GM21367 (cell line): ENCODE results near the gene ALLC.
"Not testable (repeated sequence)": the region's sequence is repeated elsewhere in the genome, so short reads cannot be mapped to it uniquely, and the experiment has no call there.

Experiments
- ATAC-seq: cut with Tn5 transposase; IDR thresholded peaks from one replicate; pipeline ENCODE4 v1.9.1; 2021; ENCODE audit not compliant: unreplicated experiment

The ALLC gene

DNA sequence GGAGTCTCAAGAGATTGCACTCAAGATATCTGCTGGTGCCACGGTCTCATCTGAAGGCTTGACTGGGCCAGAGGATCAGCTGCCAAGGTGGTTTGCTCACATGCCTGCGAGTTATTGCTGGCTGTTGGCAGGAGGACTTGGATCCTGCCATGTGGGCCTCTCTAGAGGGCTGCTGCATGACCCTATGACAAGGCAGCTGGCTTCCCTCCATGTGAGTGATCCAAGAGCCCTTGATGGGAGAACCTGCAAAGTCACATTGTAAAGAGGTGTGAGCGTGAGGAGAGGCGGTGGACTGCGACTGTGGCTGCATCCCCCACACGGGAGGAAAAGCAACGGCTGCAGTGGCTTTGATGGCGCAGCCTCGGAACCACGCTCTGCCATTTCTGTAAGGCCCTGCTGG, 4.0 kb upstream of the ALLC start:
- no peak for ATAC-seq

DNA sequence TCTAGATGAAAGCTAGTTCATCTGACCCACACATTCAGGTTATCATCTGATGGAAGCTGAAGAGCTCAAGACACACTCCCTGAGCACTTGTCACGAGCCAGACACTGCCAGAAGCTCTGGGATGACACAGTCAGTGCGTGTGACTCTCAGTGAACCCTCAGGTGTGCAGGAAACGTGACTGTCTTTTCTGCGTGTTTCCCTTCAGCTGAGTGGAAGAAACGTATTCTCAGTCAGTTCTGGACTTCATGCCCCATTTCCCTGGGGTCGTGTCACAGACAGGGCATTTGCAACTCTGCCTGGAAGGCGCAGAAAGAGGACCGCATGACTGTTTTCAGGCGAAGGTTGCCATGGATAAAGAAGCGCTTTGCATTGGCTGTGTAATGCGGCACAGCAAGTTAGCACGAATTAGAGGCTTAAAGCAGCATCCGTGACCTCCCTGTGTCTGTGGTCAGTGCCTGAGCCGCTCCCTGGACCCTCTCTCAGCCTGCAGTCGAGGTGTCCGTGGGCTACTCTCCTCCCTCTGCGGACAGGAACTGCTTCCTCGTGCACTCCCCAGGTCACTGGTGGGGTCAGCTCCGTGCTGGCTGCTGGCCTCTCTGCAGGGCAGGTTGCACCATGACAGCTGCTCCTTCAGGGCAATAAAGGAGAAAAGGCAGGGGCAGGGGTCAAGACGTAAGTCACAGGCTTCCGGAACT, 3.3 kb upstream of the ALLC start:
- ATAC-seq = no peak

DNA sequence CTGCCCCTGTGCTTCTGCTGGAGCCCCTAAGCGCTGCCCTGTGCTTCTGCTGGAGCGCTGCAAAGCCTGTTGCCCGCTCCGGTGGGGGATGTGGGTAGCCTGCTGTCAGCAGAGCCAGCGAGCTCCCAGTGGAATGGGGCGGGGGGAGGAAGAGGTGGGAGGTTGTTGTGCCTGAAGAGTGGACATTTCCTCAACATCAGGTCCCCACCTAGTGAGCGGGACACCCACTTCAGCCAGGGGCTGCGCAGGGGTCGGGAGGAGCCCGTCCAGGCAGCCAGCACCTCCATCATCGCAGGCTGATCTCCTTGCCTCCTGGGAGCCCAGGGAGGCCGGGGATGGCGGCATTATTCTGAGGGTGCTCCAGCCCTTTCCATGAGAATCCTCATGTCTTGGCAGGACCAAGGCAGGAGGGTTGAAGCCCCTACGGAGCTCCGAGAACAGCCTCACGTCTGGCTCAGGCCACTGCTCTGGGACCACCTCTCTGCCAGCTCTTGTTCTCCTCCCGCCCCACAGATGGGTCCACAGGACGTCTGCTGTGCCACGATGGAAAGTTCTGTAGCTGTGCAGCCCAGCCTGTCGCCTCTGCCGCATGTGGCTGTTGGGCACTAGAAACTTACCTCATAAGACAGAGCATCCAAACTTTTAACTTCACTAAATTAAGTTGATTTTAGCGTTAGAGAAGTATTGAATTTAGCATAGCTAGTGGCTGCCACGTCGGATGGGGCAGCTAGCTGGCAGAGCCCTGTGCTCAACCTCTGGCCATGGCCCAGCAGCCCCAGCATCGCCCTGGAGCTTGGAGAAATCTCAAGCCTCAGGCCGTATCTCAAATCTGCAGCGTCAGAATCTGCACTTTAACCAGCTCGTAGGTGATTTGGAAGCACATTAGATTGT, 1.9 kb upstream of the ALLC start:
- ATAC-seq = no peak

DNA sequence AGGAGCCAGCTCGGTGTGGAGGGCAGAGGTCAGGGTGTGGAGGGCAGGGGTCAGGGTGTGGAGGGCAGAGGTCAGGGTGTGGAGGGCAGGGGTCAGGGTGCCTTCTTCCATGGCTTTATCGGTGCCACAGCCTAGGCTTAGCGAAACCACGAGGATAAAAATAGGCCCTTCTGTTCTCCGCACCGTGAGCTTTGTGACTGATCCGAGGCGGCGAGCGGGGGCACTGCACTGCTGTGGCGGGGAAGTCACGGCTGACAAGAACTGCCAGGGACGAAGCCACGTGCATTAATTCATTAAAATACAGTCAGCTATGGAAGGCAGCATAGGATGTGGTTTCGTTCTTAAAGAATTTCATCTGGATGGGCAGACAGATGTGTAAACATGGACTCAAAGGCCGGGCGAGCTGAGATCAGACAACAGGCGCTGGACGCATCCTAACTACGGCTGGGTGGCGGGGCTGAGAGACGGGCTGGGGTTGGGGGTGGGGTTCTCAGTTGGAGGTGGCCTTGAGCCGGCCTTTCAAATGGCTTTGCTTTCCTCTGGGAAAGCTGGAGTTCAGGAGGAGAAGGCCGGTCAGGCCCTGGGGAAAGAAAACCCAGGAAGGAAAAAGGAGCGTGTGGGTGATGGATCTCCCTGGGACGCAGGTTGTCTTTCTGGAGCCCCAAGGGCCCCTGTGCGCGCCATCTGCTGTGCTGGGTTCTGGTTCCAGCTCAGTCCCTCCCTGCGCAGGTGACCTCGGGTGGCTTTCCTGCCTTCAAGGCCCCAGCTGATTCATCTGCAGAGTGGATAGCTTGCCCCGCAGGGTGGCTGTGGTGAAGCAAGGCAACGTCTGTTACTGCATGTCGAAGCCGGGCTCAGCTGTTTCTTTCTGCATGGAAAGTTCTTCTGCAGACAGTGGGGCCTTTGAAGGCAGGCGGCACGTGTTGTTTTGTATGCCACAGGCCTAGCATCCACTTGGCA, 958 bp upstream of the ALLC start:
- no peak for ATAC-seq

DNA sequence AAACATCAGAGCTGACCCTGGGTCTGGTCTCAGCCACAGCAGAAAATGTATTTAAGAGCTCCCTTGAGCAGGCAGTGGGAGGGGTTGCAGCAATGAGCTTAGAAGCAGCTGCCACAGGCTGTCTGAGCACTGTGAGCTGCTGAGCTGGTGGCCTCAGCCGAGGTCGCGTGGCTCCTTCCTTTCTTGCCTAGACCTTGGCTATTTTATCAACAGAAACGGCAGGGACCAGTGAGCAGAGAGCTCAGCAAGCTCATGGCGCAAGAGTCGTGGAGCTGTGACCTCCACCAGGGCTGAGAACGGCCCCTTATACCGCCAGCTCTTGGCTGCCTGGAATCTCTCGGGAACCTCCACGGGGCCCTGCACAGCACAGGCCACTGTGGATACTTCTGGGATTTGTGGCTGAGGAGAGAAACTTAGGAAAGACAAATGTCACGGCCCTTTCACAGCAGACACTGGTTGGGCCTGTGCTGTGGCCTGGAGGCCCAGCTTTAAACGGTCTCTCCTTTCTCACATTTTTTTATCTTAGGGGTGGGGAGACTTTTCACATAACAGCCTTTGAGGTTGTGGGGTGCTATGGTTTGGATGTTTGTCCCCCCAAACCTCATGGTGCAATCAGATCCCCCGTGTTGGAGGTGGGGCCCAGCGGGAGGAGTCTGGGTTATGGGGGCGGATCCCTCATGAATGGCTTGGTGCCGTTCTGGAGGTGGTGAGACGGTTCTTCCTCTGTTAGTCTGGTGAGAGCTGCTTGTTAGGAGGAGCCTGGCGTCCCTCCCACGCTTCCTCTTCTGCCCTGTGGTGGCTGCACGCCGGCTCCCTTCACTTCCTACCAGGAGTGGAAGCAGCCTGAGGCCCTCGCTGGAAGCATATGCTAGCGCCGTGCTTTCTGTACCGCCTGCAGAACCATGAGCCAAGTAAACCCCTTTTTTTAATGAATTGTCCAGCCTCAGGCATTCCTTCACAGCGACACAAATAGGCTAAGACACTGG, 1.7 kb downstream of the ALLC start:
- ATAC-seq = no peak

DNA sequence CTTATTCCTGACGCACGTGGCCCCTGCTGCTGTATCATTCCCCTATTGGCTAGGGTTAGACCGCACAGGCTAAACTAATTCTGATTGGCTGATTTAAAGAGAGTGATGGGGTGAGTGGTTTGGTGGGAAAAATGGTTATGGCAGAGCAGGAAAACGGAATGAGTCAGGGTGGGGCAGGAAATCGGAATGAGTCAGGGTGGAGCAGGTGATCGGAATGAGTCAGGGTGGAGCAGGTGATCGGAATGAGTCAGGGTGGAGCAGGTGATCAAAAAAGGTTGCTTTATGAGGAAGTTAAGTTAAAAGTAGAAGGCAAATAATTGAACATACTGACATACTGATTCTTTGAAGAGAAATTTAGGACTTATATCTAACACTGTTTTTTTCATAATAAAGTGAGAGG, 2.6 kb downstream of the ALLC start:
- not testable (repeated sequence) for ATAC-seq

DNA sequence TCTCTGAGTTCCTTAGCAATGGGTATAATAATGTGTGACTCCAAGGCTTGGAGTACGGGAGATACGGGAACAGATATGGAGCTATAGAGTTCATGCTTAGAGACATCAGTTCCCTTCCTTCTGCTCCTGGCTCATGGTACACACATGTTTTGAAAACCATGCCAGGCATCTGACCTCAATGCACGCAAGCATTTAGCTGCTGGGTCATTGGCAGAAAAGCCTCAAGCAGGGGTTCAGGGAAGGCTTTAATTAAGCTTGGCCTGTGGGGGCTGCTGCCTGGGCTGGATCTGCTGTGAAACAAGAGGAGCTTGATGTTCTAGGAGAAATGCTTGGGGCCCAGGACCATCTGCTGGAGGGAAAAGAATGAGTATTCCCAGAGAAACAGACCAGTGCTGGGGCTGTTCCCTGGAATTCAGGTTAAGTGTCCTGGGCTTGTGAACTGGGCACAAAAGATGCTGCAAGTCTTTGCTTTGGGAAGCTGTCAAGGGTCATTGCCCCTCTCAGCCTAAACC, 3.2 kb downstream of the ALLC start:
- no peak for ATAC-seq

DNA sequence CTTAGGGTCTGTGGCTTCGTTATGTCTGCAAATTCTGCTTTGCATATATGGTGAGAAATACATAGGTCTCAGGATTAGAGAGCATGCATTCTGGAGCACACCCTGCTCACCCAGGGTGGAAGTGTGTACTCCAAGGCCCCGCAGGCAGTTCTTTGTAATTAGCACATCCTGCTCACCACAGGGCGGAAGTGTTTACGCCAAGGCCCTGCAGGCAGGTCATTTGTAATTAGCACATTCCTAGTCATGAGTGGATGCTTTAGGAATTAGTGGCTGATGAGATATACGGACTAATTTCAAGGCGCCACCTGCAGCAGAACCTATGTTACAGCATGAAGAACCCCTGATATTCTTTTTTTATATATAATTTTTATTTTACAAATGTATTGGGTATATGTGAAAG, 4.2 kb downstream of the ALLC start:
- ATAC-seq = no peak

DNA sequence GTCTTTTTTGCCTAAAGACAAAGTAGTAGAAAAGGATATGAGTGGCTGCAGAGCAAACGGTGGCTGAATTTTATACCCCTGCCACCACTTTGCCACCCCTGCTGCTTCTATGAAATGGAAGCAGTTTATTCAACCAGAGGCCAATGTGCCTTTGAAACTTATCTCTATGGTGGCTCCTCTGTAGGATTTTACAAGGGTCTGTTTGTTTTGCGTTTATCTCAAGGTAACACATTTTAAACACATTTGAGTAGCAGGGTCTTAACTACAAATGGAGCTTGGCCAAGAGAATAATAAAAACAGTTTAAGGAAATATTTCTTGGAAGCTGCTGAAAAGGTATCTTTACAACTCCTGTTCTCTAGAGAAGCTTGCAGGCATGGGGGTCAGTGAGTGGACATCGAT, 6.1 kb downstream of the ALLC start:
- ATAC-seq = no peak

DNA sequence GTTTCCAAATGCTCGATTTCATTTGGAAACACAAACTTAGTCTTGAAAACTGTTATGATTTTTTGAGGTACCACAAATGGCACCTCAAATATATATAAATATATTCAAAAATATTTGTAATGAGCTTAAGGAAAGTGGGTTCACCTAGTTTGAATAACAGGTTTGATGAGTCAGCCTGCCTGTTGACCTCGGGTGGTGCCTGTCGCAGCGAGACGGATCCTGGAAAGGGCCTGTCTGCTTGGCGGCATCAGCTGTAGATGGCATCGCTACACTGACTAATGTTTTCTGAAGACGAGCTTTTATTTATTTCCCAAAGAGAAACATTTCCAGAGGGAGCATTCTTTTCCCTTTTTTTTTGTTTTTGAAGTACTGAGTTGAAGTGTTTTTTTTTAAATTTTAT, 6.9 kb downstream of the ALLC start:
- no peak for ATAC-seq

DNA sequence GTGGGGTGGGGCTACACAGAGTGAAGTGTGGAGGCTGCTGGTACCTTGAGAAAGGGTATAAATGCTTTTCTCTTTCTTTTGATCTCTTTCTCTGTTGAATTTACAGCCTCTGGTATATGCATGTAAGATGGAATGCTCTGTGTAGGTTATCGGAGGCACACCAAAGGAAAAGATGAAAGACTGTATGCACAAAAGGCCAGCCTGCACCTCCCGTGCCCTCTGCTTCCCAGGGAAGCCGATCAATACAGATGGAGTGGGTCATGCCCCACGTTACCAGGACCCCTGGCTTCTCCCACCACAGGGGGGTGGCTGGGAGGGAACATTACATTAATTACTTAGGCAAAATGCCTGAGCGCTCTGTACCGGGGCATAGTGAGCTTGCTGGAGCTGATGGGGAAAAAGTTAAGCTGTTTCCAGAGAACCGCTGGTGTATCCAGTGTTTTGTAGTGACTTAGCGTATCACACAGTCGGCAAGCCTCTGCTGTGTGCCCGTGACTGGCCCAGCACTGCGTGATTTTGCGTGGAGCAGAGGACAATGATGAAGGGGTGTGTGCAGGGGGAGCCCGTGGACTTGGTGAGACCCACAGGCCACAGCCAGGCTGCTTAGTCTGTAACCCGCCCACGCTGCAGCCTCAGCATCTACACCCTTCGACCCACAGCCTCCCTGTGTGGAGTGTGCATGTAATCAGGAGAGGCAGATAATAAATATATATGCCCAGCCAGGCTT, 8.0 kb downstream of the ALLC start:
- no peak for ATAC-seq

DNA sequence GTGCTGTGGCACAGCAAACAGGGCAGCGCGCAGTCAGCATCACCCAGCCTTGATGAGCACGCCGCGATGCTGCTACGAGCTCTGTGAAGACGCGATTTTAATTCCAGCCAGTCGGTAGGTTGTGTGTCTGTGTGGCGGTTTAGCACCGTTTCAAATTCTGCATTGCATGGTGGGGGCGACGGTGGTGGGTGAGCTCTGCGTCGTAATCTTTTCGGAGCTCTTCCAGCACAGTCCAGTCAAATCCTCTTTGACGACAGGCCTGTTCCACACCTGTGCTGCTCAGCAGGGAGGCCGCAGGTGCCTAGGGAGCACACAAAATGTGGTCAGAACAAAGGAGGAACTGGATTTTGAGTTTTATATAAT, 8.6 kb downstream of the ALLC start:
- ATAC-seq = no peak

DNA sequence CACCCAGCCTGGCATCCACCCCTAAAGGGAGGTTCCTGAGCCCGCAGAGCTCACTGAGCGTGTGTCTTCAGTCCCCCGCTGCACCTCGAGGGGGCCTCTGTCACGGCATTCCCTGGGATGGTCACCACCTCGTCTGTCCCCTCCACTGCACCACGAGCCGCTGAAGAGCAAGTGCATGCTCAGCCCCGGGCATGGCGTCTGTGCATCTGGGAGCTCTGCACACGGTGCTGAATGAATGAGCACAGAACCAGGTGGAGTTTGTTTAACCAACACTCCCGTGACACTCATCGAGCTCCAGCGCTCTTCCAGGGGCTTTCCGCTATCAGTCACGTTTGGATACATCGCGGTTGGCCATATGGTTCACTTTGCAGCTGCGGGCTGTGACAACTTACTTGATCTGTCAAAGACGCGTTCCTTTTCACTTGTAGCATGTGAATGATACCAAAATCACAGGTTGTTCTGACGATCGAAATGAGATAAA, 9.2 kb downstream of the ALLC start:
- no peak for ATAC-seq

DNA sequence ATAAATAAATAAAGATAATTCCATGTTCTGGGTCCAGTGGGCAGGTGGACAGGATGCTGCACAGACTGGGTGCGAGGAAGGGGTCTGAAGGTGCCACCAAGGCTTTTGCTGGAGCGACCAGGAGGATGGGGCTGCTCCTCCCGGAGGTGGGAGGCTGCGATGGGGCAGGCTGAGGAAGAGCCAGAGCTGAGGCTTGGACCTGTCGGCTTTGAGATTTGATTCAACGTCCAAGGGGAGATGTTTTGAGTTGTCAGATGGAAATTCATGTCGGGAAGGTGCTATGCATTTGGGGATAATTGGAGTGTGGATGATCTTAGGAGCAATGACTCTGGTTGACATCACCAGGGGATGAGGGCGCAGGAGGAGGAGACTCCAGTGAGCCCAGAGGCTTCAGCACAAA, 11.7 kb downstream of the ALLC start:
- ATAC-seq = no peak

DNA sequence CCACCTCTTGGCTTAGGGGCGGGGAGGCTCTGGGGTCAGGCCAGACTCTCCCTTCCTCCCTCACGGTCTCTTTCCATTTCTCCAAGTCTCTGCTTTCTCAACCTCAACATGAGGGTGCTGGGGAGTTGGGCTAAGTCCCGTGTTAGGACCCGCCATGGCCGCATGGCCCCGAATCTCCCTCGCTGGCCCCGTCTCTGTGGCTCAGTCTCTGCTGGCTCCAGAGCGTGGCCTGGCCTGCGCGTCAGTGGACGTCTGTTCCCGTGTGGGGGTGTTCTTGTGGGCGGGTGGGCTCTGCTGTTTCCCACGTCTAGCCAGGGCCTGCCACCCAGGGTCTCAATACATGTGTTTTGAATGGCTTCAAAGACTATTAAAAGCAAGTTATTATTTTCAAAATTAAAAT, 12.4 kb downstream of the ALLC start:
- ATAC-seq = no peak

DNA sequence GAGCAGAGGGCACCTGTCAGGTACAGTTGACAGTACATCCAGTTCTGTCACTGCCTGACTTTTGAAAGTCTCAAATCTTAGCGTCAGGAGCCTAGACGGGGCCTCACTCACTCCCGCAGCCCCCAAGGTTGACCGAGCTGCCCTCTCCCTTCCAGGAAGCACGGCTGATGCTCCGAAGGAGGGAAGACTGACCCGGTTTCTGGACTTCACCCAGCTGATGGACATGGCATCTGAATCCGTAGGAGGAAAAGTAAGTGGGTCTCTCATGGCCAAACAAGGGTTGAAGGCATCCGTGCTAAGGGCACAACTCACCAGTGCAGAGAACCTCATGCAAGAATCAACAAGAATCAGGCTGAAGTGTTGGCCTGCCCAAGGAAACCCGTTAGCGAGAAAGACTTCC, 12.9 kb downstream of the ALLC start:
- ATAC-seq = no peak

DNA sequence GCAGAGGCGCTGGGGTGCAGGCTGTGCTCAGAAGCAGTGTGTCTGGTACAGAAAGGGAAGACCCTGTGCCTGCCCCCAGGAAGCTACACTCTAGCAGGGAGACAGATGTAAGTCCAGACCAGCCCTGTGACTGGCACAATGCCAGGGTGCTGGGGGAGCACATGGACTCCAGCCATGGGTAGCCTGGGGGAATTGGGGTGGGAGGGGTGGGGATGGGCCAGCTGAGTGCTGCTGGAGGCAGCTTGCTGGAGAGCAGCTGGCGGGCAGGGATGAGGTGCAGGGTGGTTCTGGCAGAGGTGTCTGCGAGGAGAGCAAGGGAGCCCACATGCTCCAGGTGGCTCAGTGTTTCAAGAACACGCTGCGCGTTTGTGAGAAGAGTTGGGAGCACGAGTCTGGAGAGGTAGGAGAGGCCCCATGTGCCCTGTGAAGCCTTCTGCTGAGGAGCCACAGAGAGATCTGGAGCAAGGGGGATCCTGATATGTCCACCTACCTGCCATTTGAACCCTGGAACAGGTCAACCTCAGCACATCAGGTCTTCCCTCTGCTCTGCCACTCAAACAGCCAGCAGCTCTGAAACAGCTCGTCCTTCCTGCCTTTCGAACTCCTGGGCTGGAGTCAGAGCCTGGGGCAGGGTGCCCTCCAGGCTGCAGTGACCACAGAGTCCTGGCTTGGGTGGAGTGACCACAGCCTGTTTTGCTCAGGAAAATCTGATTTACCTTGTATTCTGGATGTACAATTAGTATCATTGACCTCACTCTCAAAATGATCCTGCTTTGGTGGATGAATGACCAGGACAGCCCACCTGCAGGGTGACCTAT, 15.1 kb downstream of the ALLC start:
- ATAC-seq = no peak

DNA sequence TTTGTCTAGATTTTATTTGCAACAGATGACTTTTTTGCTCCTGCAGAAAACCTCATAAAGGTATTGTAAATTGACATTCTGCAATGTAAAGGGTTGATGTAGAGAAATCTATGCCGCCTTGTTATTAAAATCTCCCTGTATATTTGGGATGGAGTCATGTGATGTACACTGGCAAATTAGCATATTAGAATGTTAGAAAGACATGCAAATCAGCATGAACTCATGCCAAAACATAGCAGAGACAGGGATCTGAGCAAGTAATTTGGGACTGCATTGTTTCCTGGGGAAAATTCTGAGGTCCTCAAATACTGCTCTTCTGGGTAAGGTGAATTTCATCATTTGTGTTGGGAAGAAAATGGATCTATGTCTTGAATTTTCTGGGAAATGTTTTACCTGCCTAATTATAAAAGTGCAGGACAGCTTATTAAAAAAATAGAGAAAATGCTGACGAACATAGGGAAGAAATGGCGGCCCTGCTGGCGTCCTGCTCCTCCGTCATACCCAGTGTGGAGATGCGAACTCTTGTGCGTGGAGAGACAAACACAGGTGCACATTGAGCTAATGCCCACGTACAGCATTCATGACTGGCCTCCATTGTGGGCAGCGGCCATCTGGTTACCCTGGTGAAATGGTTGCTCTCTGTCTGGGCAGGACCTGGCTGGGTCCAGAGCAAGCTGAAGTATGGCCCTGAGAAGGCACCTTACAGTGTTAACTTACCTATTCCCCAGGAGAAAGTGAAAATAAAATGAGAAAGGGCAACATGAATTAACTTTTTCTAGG, 16.3 kb downstream of the ALLC start:
- ATAC-seq = no peak
